ENCODE results near the gene GRIP1.

GRIP1 gene

GRCh38 chr12:66717036-66717673 lies 38.3 kb upstream of the GRIP1 start:
- no peaks in the 10 kb centered on the region for H3K9me2 ChIP-seq (replicated peaks; ENCODE audit: control insufficient read depth, low read length)

GRCh38 chr12:66716522-66716921 lies 37.6 kb upstream of the GRIP1 start:
- Histone ChIP-seq H3K9me3 (ENCODE audit: control insufficient read depth, insufficient read depth, low read length) (no peaks in the 10 kb centered on the region), H3K4me1 (ENCODE audit: control insufficient read depth, low read length) (peaks cover 9% of the 10 kb centered on the region), H3K4me2 (ENCODE audit: low read length) (no peak overlapping the region), H3K27me3 (ENCODE audit: control insufficient read depth, low read length) (no peaks in the 10 kb centered on the region), H3K36me3 (ENCODE audit: control insufficient read depth, low read length) (no peaks in the 10 kb centered on the region), H3K27ac (ENCODE audit: low read depth, low read length) (no peak overlapping the region), H3K4me3 (ENCODE audit: low read length) (no peak overlapping the region), H4K20me1 (ENCODE audit: control insufficient read depth, insufficient read depth, low read depth, low read length) (no peaks in the 10 kb centered on the region), H3F3A (ENCODE audit: control insufficient read depth, insufficient read depth) (no peaks in the 10 kb centered on the region), H3K79me2 (ENCODE audit: control insufficient read depth, low read length) (no peaks in the 10 kb centered on the region), H3K9me2 (replicated peaks; ENCODE audit: control insufficient read depth, low read length) (no peaks in the 10 kb centered on the region)
- TF ChIP-seq CTCF (IDR thresholded peaks at IDR 0.05; ENCODE audit: low read depth, low read length, poor library complexity, severe bottlenecking) (no peak), EZH2phosphoT487 (IDR thresholded peaks at IDR 0.05; ENCODE audit: borderline replicate concordance, low read length) (no peak)

More at GRCh38 chr12:66717036-66717673, 38.3 kb upstream of the GRIP1 start:
- H3K79me2 ChIP-seq (ENCODE audit: control insufficient read depth, low read length), result no peaks in the 10 kb centered on the region
- H3K27ac ChIP-seq (ENCODE audit: low read depth, low read length), result no peak overlapping the region
- TF ChIP-seq CTCF (IDR thresholded peaks at IDR 0.05; ENCODE audit: low read depth, low read length, poor library complexity, severe bottlenecking) (peak; percentile 35), EZH2phosphoT487 (IDR thresholded peaks at IDR 0.05; ENCODE audit: borderline replicate concordance, low read length) (no peak)
- no peaks in the 10 kb centered on the region for H3F3A ChIP-seq (ENCODE audit: control insufficient read depth, insufficient read depth)
- no peaks in the 10 kb centered on the region for H3K27me3 ChIP-seq (ENCODE audit: control insufficient read depth, low read length)
- no peak overlapping the region for H3K4me2 ChIP-seq (ENCODE audit: low read length)
- H3K4me1 ChIP-seq (ENCODE audit: control insufficient read depth, low read length), result peaks cover 9% of the 10 kb centered on the region
- H3K36me3 ChIP-seq (ENCODE audit: control insufficient read depth, low read length), result no peaks in the 10 kb centered on the region
- H4K20me1 ChIP-seq (ENCODE audit: control insufficient read depth, insufficient read depth, low read depth, low read length), result no peaks in the 10 kb centered on the region
- H3K9me3 ChIP-seq (ENCODE audit: control insufficient read depth, insufficient read depth, low read length), result no peaks in the 10 kb centered on the region
- H3K4me3 ChIP-seq (ENCODE audit: low read length), result no peak overlapping the region

GRCh38 chr12:66714709-66715108 lies 35.8 kb upstream of the GRIP1 start:
- H3F3A ChIP-seq (ENCODE audit: control insufficient read depth, insufficient read depth), result no peaks in the 10 kb centered on the region; the same call in 1 of the 2 replicates
- no peaks in the 10 kb centered on the region for H4K20me1 ChIP-seq (ENCODE audit: control insufficient read depth, insufficient read depth, low read depth, low read length)
- no peaks in the 10 kb centered on the region for H3K27me3 ChIP-seq (ENCODE audit: control insufficient read depth, low read length)
- H3K9me3 ChIP-seq (ENCODE audit: control insufficient read depth, insufficient read depth, low read length), result no peaks in the 10 kb centered on the region
- no peak overlapping the region for H3K4me3 ChIP-seq (ENCODE audit: low read length)
- H3K79me2 ChIP-seq (ENCODE audit: control insufficient read depth, low read length), result no peaks in the 10 kb centered on the region
- H3K36me3 ChIP-seq (ENCODE audit: control insufficient read depth, low read length), result no peaks in the 10 kb centered on the region
- H3K9me2 ChIP-seq (replicated peaks; ENCODE audit: control insufficient read depth, low read length), result no peaks in the 10 kb centered on the region
- TF ChIP-seq CTCF (IDR thresholded peaks at IDR 0.05; ENCODE audit: low read depth, low read length, poor library complexity, severe bottlenecking) (no peak), EZH2phosphoT487 (IDR thresholded peaks at IDR 0.05; ENCODE audit: borderline replicate concordance, low read length) (no peak)
- H3K4me1 ChIP-seq (ENCODE audit: control insufficient read depth, low read length), result peaks cover 20% of the 10 kb centered on the region
- H3K27ac ChIP-seq (ENCODE audit: low read depth, low read length), result no peak overlapping the region
- H3K4me2 ChIP-seq (ENCODE audit: low read length), result no peak overlapping the region
